ENCODE data around the gene FDXR.
"Not testable (repeated sequence)": the region's sequence is repeated elsewhere in the genome, so short reads cannot be mapped to it uniquely, and the experiment has no call there.

Gene FDXR

GRCh38 chr17:74871356-74872076 is 1.3 kb downstream of the FDXR start:
- no peak for DNase-seq (ENCODE audit: low spot score)

- no peak for DNase-seq (ENCODE audit: low spot score)
Observed at GRCh38 chr17:74870512-74870911, 2.3 kb downstream of the FDXR start.

GRCh38 chr17:74870028-74870427 is 2.8 kb downstream of the FDXR start:
- not testable (repeated sequence) for DNase-seq (ENCODE audit: low spot score)

GRCh38 chr17:74868908-74869255 is 3.9 kb downstream of the FDXR start:
- no peak for DNase-seq (ENCODE audit: low spot score)

- no peak for DNase-seq (ENCODE audit: low spot score)
Observed at GRCh38 chr17:74868251-74868907, 4.4 kb downstream of the FDXR start.

GRCh38 chr17:74866198-74866835 is 6.5 kb downstream of the FDXR start:
- no peak for DNase-seq (ENCODE audit: low spot score)

- DNase-seq (ENCODE audit: low spot score), result no peak
Observed at GRCh38 chr17:74865504-74866197, 7.1 kb downstream of the FDXR start.

- DNase-seq (ENCODE audit: low spot score), result peak; percentile 76
Observed at GRCh38 chr17:74864866-74865395, 7.9 kb downstream of the FDXR start.

- no peak for DNase-seq (ENCODE audit: low spot score)
Observed at GRCh38 chr17:74864297-74864865, 8.4 kb downstream of the FDXR start.

GRCh38 chr17:74863420-74864296 is 9.1 kb downstream of the FDXR start:
- no peak for DNase-seq (ENCODE audit: low spot score)

- DNase-seq (ENCODE audit: low spot score), result no peak
Observed at GRCh38 chr17:74862919-74863318, 9.9 kb downstream of the FDXR start.

- peak; percentile 41 for DNase-seq (ENCODE audit: low spot score)
Observed at GRCh38 chr17:74862108-74862901, 10.5 kb downstream of the FDXR start.

- DNase-seq (ENCODE audit: low spot score), result no peak
Observed at GRCh38 chr17:74861662-74862107, 11.1 kb downstream of the FDXR start.

- no peak for DNase-seq (ENCODE audit: low spot score)
Observed at GRCh38 chr17:74860872-74861661, 11.7 kb downstream of the FDXR start.

- DNase-seq (ENCODE audit: low spot score), result no peak
Observed at GRCh38 chr17:74860229-74860871, 12.4 kb downstream of the FDXR start.

- no peak for DNase-seq (ENCODE audit: low spot score)
Observed at GRCh38 chr17:74859459-74860228, 13.2 kb downstream of the FDXR start, which contains the start of gene GRIN2C. Gene GRIN2C, minus strand, starts transcription at chr17:74859885. Its CDS starts 4,793 bp downstream, at chr17:74855092.

- DNase-seq (ENCODE audit: low spot score), result no peak
Observed at GRCh38 chr17:74858672-74859458, 13.9 kb downstream of the FDXR start.
